ENCODE data around the gene ETF1.
A peak's percentile ranks its signal among the peaks of the same experiment; 100 is the strongest.

ETF1 gene

DNA sequence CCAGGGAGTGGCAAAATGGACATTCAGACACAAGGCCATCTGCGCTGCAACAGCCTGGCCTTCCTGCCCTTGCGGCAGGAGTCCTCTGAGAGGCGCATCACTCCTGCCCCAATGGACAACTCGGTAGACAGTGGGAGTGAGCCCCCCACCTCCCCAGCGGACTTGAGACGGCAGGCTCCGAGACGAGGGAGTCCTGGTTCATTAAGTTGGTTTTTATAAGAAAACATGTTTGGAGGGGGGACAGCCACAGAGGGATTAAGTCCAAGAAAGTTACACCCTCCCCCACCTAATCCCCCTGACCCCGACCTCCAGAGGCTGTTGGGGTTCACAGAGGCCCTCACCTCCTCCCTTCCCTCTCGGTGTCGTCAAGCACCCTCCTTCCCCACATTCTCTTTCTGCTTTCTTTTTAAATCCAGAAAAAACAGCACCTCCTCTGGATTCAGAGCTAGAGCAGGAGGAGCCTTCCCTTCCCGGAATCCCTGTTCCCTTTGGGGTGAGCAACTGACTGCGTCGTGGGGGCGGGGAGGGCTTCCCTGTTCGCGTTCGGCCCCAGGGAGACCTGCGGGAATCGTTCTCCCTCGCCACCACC lies 79.5 kb downstream of the ETF1 start:
- no peak for DNase-seq (ENCODE audit: low spot score)

DNA sequence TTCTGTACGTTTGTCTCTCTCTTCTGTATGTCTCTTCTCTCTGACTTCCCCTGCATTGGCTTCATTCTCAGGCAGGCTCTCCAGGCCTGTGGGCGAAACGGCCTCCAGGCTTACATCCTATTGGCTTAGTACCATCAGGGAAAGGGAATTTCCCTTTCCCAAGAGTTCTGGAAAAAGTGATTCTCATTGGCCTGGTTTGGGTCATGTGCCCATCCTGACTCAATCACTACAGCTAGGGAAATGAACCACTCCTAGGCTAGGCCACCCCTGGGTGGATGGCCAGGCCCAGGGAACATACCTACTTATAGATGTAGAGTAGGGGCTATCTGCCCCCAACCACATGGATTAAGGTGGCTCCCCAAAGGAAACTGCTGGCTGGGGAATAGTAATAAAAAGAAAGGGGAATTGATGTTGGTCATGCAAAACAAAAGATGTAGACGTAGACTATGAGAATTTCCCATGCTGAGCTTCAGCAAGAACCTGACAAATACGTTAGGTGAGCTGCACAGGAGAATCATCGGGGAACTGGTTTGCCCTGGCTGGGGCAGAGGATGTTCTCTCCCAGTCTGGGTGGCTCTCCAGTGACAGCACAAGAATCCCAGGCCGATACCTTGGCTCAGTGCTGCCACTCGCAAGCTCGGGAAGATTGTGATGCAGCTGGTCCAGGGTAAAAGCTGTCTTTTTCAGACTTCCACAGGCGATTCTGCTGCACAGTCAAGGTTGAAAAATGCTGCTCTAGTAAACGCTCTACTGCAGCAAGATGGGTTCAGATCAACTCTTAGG lies 81.5 kb downstream of the ETF1 start:
- DNase-seq (ENCODE audit: low spot score), result no peak

DNA sequence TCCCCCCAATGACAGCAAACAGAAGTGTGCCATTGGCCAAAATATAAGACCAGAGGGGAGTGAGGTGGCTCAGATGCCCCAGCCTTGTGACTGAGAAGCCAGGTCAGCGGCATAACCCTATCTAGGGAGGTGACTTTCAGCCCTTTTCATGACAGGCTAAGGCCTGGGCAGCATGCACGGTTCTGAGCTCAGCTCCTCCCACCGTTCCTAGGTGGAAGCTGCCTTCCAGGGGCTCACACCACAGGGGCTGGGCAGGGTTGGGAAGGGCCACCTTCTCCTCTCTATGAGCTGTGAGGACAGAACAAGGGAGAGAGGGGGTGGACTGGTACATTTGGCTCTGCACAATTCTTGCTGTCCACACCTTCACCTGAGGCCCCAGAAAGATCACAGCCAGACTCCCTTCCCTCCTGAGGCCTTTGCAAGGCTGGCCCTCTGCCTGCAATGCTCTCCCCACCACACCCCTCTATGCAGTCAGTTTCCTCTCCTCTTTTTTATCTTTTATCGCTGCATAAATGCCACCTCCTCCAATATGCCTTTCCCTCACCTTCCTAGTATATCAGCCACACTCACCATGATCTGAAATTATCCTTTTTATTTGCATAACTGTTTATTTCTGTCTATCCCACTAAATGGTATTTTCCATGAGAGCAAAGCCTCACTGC lies 82.9 kb downstream of the ETF1 start:
- no peak for DNase-seq (ENCODE audit: low spot score)

DNA sequence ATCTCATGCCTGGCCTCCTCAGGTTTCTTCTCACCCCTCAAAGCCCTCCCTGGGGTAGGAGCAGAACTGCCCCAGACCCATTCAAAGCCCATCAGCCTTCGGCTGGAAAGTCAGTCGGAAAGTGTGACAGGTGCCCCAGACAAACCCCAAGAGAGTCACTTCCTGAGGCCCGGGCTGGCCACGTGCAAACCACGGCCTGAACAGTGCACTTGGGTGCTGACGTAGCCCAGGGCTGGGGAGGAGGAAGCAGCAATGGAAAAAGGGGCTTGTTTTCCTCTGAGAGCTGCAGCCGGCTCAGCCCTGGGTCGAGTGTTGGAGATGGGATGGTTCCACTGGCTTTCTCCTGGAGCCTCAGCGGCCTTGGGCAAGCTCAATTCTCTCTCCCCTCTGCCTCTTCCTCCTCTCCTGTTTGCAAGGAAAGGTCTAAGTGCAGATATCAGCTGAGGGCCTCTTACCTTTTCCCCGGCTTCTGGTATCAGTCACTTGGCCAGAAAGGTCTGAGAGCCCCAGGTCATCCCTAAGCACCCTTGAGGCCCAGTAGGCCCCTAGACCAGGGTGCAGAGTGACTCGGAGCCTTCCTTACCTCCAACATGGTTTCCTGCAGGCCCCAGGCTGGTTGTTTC lies 83.6 kb downstream of the ETF1 start:
- peak; percentile 72 for DNase-seq (ENCODE audit: low spot score)

DNA sequence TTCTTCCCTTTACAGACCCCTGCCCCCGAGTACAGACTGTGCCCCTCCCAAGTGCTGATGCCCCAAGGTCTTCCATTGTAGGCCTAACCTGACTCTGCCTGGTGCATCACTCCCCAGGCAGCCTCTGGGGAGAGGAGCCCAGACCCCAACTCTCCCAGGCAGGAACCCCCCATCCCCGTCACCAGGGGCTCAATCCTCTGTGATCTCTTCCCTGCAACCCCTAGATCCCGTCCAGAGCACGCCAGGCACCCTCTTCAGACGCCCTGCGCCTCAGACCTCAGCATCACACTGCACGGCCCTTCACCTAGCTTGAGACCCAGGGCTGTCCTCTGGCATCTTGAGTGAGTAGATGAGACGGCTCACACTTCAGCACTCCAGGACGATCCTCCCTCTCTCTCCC lies 84.2 kb downstream of the ETF1 start:
- DNase-seq (ENCODE audit: low spot score), result no peak

DNA sequence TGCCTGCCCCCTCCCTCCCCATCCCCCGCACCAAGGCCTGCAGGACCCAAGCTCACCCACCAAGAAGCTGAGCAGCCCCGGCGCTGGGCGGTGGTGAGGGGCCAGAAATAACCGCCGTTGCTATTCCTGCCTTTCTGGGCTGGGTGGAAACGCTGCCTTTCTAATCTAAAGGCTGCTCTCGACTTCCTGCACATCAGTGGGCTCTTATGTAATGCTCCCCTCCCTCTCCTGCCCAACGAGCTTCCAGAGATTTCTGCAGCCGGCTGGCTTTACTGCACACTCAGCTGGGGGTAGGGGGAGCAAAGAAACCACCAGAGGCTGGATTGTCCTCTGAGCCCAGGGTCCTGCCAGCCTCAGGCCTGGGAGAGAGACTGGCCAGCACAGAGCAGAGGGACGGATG lies 84.7 kb downstream of the ETF1 start:
- no peak for DNase-seq (ENCODE audit: low spot score)

DNA sequence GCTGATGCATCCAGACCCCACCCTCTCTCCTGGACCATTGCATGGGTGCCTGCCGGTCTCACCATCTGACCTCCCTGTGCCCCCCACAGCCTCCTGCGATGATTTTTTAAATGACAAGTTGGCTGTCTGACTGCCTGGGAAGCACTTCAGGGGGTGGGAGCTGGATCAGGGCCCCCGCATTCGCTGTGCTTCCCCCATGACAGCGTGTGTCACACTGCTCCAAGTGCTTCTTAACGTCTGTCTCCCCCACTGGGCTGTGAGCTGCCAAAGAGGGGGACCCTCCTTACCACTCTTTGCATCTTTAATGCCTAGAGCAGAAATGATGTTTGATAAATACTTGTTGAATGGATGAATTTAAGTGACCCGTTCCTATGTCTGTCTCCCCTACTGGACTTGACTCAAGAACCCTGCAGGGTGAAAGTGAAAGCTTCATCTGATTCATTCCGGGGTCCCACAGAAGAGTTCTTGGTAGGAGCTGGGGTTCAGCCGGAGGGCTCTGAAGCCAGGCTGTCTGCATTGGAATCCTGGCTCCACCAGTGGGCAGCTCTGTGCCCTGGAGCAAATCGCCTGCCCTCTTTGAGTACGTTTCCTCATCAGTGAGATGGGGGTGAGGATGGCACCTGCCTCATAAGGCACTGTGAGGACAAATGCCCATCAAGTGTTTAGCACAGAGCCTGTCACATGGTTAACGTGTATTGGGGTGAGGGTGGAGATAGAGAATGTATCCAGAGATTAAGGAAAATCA lies 85.3 kb downstream of the ETF1 start:
- no peak for DNase-seq (ENCODE audit: low spot score)

Measured in pons (tissue), 1 donor.